ENCODE measurements around the gene PPP1CA. TPM values are rescaled to one million over a fixed set of nuclear protein-coding genes. Genes with fewer than 3 reads are reported as not detected.

The PPP1CA gene
- total RNA-seq, 1 experiment from 2014 or later, result 449 TPM

DNA sequence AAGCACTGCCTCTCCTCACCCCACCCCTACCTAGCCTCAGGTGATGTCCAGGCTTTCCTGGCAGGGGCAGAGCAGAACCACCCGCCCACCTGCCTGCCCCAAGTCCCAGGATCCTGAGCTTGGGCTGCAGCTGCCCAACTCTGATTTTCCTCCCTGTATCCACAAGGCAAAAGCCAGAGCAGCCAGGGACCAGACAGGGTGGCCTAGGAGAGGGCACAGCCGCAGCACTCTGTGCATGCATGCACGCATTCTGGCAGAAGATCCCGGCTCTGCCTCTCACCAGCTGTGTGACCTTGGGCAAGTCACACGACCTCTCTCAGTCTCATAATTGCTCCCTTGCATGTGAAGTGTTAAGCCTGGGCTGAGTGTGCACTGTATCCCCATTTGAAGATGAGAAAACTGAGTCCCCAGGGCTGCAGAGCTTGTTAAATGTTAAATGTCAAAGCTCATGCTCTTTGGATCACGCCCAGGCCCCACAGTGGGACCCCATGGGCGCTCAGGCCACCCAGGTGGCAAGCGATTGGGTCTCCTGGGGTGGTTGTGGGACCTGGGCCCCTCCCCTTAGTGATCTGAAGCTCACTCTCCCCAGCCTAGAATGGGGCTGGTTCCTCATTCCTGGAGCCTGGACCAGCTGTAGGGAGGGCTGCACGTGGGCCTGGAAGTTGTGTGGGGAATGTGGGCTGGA lies 11.0 kb upstream of the PPP1CA start:
- TF ChIP-seq EZH2 (IDR thresholded peaks at IDR 0.05; ENCODE audit: low read length, unreplicated experiment) (no peak), CTCF (conservative IDR thresholded peaks at IDR 0.05; ENCODE audit: low read depth, low read length) (no peak), EZH2phosphoT487 (IDR thresholded peaks at IDR 0.05; ENCODE audit: borderline replicate concordance, low read length) (no peak)
- H3K79me2 ChIP-seq (ENCODE audit: low read length), result no peaks in the 10 kb centered on the region
- CTCF ChIA-PET, result no interaction called here
- H3F3A ChIP-seq (ENCODE audit: low read length, unreplicated experiment), result no peaks in the 10 kb centered on the region
- H3K36me3 ChIP-seq (ENCODE audit: low read depth, low read length), result no peaks in the 10 kb centered on the region
- no TSS peak for BruUV-seq (replicated peaks)
- intact Hi-C loops (cut with micrococcal nuclease), result no loop called here
- H3K27ac ChIP-seq (ENCODE audit: low read length), result no peak overlapping the region
- H3K4me2 ChIP-seq (ENCODE audit: low read length), result no peak overlapping the region
- DNase-seq (no peak), ATAC-seq (no peak)
- POLR2A ChIA-PET (ENCODE audit: unreplicated experiment), result no interaction called here
- H3K27me3 ChIP-seq (ENCODE audit: low read length), result no peaks in the 10 kb centered on the region
- H3K4me3 ChIP-seq (ENCODE audit: low read length), result no peak overlapping the region
- no peak overlapping the region for H3K9ac ChIP-seq (ENCODE audit: low read length)
- no peaks in the 10 kb centered on the region for H4K20me1 ChIP-seq (ENCODE audit: low read length)
- H2AFZ ChIP-seq (ENCODE audit: low read length), result no peak overlapping the region
- H3K9me2 ChIP-seq (replicated peaks; ENCODE audit: low read length), result no peaks in the 10 kb centered on the region
- H3K4me1 ChIP-seq (ENCODE audit: insufficient read depth, low read length), result no peaks in the 10 kb centered on the region; the same call in 1 of the 2 replicates
- no peaks in the 10 kb centered on the region for H3K9me3 ChIP-seq (ENCODE audit: low read length)

DNA sequence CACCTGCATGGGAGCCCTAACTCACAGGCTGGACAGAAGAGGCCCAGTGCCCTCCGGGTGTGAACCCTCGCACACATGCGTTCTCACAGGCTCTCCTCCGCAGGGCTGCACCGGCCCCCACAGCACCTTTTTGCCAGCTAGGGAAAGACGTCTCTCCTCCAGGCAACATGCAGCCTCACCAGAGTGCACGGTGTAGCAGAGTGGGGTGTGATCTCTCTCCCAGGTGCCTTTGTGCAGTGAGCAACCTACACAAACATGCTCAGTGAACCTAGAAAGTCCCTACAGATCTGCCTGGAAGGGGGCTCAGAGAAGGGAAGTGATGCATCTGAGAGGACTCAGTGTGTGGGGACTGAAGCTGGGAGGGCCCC lies 10.1 kb upstream of the PPP1CA start:
- POLR2A ChIA-PET (ENCODE audit: unreplicated experiment), result no interaction called here
- no peaks in the 10 kb centered on the region; the same call in 1 of the 2 replicates for H3K4me1 ChIP-seq (ENCODE audit: insufficient read depth, low read length)
- no peaks in the 10 kb centered on the region for H3F3A ChIP-seq (ENCODE audit: low read length, unreplicated experiment)
- CTCF ChIA-PET, result no interaction called here
- DNase-seq (no peak), ATAC-seq (no peak)
- no peaks in the 10 kb centered on the region for H3K36me3 ChIP-seq (ENCODE audit: low read depth, low read length)
- H2AFZ ChIP-seq (ENCODE audit: low read length), result no peak overlapping the region
- intact Hi-C loops (cut with micrococcal nuclease), result no loop called here
- no peak for TF ChIP-seq CTCF (conservative IDR thresholded peaks at IDR 0.05; ENCODE audit: low read depth, low read length)
- no peak overlapping the region for H3K9ac ChIP-seq (ENCODE audit: low read length)
- no peak overlapping the region for H3K4me2 ChIP-seq (ENCODE audit: low read length)
- H3K9me2 ChIP-seq (replicated peaks; ENCODE audit: low read length), result no peaks in the 10 kb centered on the region
- no peaks in the 10 kb centered on the region for H3K79me2 ChIP-seq (ENCODE audit: low read length)
- no peaks in the 10 kb centered on the region for H3K27me3 ChIP-seq (ENCODE audit: low read length)
- no peak overlapping the region for H3K4me3 ChIP-seq (ENCODE audit: low read length)
- no peak overlapping the region for H3K27ac ChIP-seq (ENCODE audit: low read length)
- no TSS peak for BruUV-seq (replicated peaks)
- H4K20me1 ChIP-seq (ENCODE audit: low read length), result no peaks in the 10 kb centered on the region
- H3K9me3 ChIP-seq (ENCODE audit: low read length), result no peaks in the 10 kb centered on the region

GRCh38 chr11:67410984-67411784 lies 9.5 kb upstream of the PPP1CA start:
- DNase-seq (no peak), ATAC-seq (no peak)
- Histone ChIP-seq H4K20me1 (ENCODE audit: low read length) (no peaks in the 10 kb centered on the region), H3K27me3 (ENCODE audit: low read length) (no peaks in the 10 kb centered on the region), H3K4me1 (ENCODE audit: insufficient read depth, low read length) (no peaks in the 10 kb centered on the region; the same call in 1 of the 2 replicates), H3F3A (ENCODE audit: low read length, unreplicated experiment) (no peaks in the 10 kb centered on the region), H3K4me2 (ENCODE audit: low read length) (no peak overlapping the region), H3K79me2 (ENCODE audit: low read length) (no peaks in the 10 kb centered on the region), H3K36me3 (ENCODE audit: low read depth, low read length) (no peaks in the 10 kb centered on the region), H3K9me3 (ENCODE audit: low read length) (no peaks in the 10 kb centered on the region), H3K27ac (ENCODE audit: low read length) (no peak overlapping the region), H3K9ac (ENCODE audit: low read length) (no peak overlapping the region), H2AFZ (ENCODE audit: low read length) (no peak overlapping the region), H3K4me3 (ENCODE audit: low read length) (no peak overlapping the region), H3K9me2 (replicated peaks; ENCODE audit: low read length) (no peaks in the 10 kb centered on the region)
- BruUV-seq (replicated peaks), result no TSS peak
- ChIA-PET CTCF (no interaction called here), POLR2A (ENCODE audit: unreplicated experiment) (no interaction called here)
- intact Hi-C loops (cut with micrococcal nuclease), result no loop called here
- TF ChIP-seq EZH2 (IDR thresholded peaks at IDR 0.05; ENCODE audit: low read length, unreplicated experiment) (no peak), EZH2phosphoT487 (IDR thresholded peaks at IDR 0.05; ENCODE audit: borderline replicate concordance, low read length) (no peak), CTCF (conservative IDR thresholded peaks at IDR 0.05; ENCODE audit: low read depth, low read length) (no peak)
